GM12801 (cell line): ENCODE measurements around the gene SPRYD3.

Source experiments
- TF ChIP-seq, protein P1 (sequence below): IDR thresholded peaks from one replicate; pipeline ENCODE4 v1.5.1; 2011; ENCODE audit warnings: control low read depth; ENCODE audit not compliant: insufficient read length; ENCODE audit errors: extremely low read depth

Gene SPRYD3

GRCh38 chr12:53105712-53106439 lies 26.7 kb upstream of the SPRYD3 start:
- TF ChIP-seq, protein P1, sequence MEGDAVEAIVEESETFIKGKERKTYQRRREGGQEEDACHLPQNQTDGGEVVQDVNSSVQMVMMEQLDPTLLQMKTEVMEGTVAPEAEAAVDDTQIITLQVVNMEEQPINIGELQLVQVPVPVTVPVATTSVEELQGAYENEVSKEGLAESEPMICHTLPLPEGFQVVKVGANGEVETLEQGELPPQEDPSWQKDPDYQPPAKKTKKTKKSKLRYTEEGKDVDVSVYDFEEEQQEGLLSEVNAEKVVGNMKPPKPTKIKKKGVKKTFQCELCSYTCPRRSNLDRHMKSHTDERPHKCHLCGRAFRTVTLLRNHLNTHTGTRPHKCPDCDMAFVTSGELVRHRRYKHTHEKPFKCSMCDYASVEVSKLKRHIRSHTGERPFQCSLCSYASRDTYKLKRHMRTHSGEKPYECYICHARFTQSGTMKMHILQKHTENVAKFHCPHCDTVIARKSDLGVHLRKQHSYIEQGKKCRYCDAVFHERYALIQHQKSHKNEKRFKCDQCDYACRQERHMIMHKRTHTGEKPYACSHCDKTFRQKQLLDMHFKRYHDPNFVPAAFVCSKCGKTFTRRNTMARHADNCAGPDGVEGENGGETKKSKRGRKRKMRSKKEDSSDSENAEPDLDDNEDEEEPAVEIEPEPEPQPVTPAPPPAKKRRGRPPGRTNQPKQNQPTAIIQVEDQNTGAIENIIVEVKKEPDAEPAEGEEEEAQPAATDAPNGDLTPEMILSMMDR: no peak

- TF ChIP-seq, protein P1: no peak
Observed at GRCh38 chr12:53105256-53105655, 26.1 kb upstream of the SPRYD3 start.

DNA sequence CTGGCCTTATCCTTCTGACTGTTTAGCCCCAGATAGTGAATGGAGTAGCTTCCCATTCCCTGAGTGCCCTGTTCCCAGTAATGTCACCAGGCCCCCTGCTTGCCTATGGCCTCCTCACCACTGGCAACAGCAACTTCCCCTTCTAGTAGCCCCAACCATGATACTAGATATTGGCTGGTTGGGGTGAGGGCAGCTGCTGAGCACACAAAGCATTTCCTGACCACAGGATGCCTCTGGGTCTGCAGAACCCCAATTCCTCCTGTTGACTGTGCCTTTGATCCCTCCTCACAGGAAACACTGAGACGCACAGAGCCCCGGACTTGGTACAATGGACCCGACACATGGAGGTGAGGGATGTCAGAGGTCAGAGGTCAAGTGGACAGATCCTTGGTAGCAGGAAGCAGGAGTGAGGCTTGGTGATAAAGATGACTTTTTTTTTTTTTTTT lies 24.7 kb upstream of the SPRYD3 start:
- TF ChIP-seq, protein P1: no peak

DNA sequence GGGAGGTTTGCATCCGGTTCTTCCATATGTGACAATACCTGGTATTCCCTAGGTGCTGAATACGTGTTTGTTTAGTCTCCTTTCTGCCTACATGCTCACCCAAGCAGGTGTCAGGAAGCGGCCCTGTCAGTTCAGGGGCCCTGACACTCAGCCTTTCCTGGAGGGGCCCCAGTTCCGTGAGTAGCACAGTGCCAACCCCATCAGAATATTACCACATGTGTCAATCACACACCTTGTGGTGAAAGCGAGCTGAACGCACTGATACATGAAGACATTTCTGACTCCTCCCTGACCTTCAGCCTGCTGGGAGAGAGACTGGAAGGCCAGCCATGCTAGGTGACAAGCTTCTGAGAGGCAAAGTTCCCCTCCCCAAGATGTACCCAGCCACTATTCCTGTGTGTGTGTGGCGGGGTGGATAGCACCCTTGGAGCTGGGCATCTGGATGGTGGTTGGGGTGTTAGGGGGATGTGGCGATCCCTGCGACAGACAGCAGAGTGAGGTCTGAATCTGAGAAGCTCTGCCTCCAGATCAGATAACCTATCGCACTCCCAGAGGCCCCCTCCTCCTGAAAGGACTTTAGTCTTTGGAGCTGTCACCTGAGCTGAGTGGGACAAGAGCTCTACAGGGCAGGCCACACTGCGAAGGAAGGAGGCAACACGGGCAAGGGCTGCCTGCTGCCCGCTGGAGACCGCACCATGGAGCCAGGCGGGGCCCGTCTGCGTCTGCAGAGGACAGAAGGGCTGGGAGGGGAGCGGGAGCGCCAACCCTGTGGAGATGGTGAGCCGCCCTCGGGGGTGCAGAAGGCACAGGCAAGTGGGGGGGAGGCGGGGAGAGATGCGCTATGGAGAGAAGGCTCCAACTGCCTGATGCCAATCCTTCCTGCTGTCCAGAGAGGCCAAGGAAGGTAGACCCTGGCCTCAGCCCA lies 24.0 kb upstream of the SPRYD3 start, which contains the start of gene SOAT2:
Gene SOAT2, plus strand, starts transcription at position 604 of the 925 bp plus-strand sequence. Its CDS starts 92 bp downstream, at position 696.
- TF ChIP-seq, protein P1: no peak

- TF ChIP-seq, protein P1: no peak
Observed at GRCh38 chr12:53101931-53102781, 23.0 kb upstream of the SPRYD3 start.

DNA sequence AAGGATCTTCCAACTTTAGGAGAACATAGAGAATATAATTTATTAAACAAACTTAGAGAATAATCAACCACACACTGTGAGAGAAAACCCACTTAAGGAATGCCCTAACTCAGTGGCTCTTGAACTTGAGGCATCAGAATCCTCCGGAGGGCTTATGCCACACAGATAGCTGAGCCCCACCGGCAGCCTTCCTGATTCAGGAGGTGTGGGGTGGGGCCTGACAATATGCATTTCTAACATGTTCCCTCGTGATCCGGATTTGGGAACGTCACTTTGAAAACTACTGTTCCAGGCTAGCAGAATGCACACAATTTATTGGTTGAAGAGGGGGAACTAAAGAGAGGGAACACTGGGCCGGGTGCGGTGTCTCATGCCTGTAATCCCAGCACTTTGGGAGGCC lies 22.1 kb upstream of the SPRYD3 start:
- TF ChIP-seq, protein P1: no peak
